ENCODE measurements around the gene NEDD4L.
A peak's percentile ranks its signal among the peaks of the same experiment; 100 is the strongest.

Gene NEDD4L

GRCh38 chr18:58334061-58334460, 290.0 kb downstream of the NEDD4L start:
- DNase-seq, result no peak

GRCh38 chr18:58335223-58335622, 291.2 kb downstream of the NEDD4L start:
- DNase-seq, result no peak

GRCh38 chr18:58335821-58336220, 291.8 kb downstream of the NEDD4L start:
- DNase-seq, result no peak

- DNase-seq, result no peak
These were observed 292.6 kb downstream of the NEDD4L start for GRCh38 chr18:58336605-58337004.

GRCh38 chr18:58337285-58337684, 293.3 kb downstream of the NEDD4L start:
- DNase-seq, result no peak

- no peak for DNase-seq
These were observed 293.7 kb downstream of the NEDD4L start for GRCh38 chr18:58337686-58338085.

GRCh38 chr18:58338141-58338540, 294.1 kb downstream of the NEDD4L start:
- no peak for DNase-seq

- DNase-seq, result peak; percentile 82
These were observed 295.1 kb downstream of the NEDD4L start for GRCh38 chr18:58338961-58339592.

GRCh38 chr18:58339890-58340289, 295.9 kb downstream of the NEDD4L start:
- no peak for DNase-seq

- DNase-seq, result no peak
These were observed 297.9 kb downstream of the NEDD4L start for GRCh38 chr18:58341916-58342315.

- no peak for DNase-seq
These were observed 300.1 kb downstream of the NEDD4L start for GRCh38 chr18:58344080-58344670.

GRCh38 chr18:58344861-58345463, 300.9 kb downstream of the NEDD4L start:
- no peak for DNase-seq

GRCh38 chr18:58345875-58346274, 301.8 kb downstream of the NEDD4L start:
- DNase-seq, result no peak

GRCh38 chr18:58347135-58347534, 303.1 kb downstream of the NEDD4L start:
- DNase-seq, result no peak

- no peak for DNase-seq
These were observed 304.5 kb downstream of the NEDD4L start for GRCh38 chr18:58348517-58348916.

- no peak for DNase-seq
These were observed 304.9 kb downstream of the NEDD4L start for GRCh38 chr18:58348951-58349350.

GRCh38 chr18:58349650-58350049, 305.6 kb downstream of the NEDD4L start:
- no peak for DNase-seq

GRCh38 chr18:58350526-58350925, 306.5 kb downstream of the NEDD4L start:
- no peak for DNase-seq

- no peak for DNase-seq
These were observed 307.8 kb downstream of the NEDD4L start for GRCh38 chr18:58351776-58352175.

GRCh38 chr18:58353581-58353980, 309.6 kb downstream of the NEDD4L start:
- no peak for DNase-seq

- no peak for DNase-seq
These were observed 310.0 kb downstream of the NEDD4L start for GRCh38 chr18:58354051-58354450.

GRCh38 chr18:58354791-58355190, 310.8 kb downstream of the NEDD4L start:
- DNase-seq, result no peak

- DNase-seq, result no peak
These were observed 311.2 kb downstream of the NEDD4L start for GRCh38 chr18:58355243-58355642.

GRCh38 chr18:58359218-58359617, 315.2 kb downstream of the NEDD4L start:
- DNase-seq, result no peak

- DNase-seq, result no peak
These were observed 315.6 kb downstream of the NEDD4L start for GRCh38 chr18:58359620-58360019.
